Astrocyte of the spinal cord (primary cell): ENCODE data around the gene SAT1.

ENCODE experiments used
- DNase-seq: peaks from one replicate; pipeline ENCODE4 v3.0.0; 2011; ENCODE audit warnings: low read depth, low spot score
- H3K4me3 ChIP-seq: 2 replicates; pipeline ENCODE4 v1.5.1; 2011; ENCODE audit warnings: low read depth, mild to moderate bottlenecking, low read length, moderate library complexity
- CTCF ChIP-seq: IDR thresholded peaks from 2 replicates; pipeline ENCODE4 v1.5.1; 2012; ENCODE audit warnings: low read depth, mild to moderate bottlenecking, low read length, inconsistent platforms
- in situ Hi-C: cut with HindIII; loops from 2 replicates; pipeline ENCODE4 v1.10.0; 2017; ENCODE audit warnings: low sequenced_read_pairs

The SAT1 gene

GRCh38 chrX:23784470-23785331 lies 1.7 kb downstream of the SAT1 start:
- H3K4me3 ChIP-seq = peak overlapping the region; percentile 80
- in situ Hi-C loops = no loop called here
- DNase-seq = peak; percentile 69
- TF ChIP-seq CTCF = no peak

DNA sequence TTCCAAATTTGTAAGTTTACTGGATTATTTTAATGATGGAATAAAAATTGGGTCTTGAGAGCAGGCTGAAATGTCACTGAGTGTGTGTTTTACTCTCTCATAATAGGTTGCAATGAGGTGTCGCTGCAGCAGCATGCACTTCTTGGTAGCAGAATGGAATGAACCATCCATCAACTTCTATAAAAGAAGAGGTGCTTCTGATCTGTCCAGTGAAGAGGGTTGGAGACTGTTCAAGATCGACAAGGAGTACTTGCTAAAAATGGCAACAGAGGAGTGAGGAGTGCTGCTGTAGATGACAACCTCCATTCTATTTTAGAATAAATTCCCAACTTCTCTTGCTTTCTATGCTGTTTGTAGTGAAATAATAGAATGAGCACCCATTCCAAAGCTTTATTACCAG lies 2.6 kb downstream of the SAT1 start:
- in situ Hi-C loops = no loop called here
- no peak for TF ChIP-seq CTCF
- DNase-seq = no peak
- H3K4me3 ChIP-seq = no peak overlapping the region

GRCh38 chrX:23786268-23786815 lies 3.4 kb downstream of the SAT1 start:
- TF ChIP-seq CTCF = no peak

GRCh38 chrX:23787745-23788118 lies 4.8 kb downstream of the SAT1 start:
- TF ChIP-seq CTCF = no peak
- in situ Hi-C loops = no loop called here
- H3K4me3 ChIP-seq = no peak overlapping the region
- DNase-seq = no peak

More at GRCh38 chrX:23786268-23786815, 3.4 kb downstream of the SAT1 start:
- no peak overlapping the region for H3K4me3 ChIP-seq
- in situ Hi-C loops = no loop called here
- peak; percentile 9 for DNase-seq

GRCh38 chrX:23788521-23788920 lies 5.5 kb downstream of the SAT1 start:
- TF ChIP-seq CTCF = no peak
- DNase-seq = no peak
- in situ Hi-C loops = no loop called here
- H3K4me3 ChIP-seq = no peak overlapping the region

DNA sequence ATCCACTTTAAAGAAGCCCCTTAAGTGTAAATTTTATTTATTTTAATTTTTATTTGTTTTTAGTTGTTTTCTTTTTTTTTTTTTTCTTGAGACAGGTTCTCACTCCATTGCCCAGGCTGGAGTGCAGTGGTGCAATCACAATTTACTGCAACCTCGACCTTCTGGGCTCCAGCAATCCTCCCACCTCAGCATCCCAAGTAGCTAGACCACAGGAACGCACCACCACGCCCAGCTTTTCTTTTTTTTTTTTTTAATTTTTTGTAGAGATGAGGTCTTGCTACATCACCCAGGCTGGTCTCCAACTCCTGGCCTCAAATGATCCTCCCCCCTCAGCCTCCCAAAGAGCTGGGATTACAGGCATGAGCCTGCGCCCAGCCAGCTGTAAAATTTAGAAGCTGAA lies 6.0 kb downstream of the SAT1 start:
- no peak for DNase-seq
- H3K4me3 ChIP-seq = no peak overlapping the region
- no peak for TF ChIP-seq CTCF
- in situ Hi-C loops = no loop called here
